ENCODE data around the gene GGTLC1.

GRCh38 chr20:23962272-23962671 lies 26.3 kb downstream of the GGTLC1 start:
- TF ChIP-seq CTCF (IDR thresholded peaks at IDR 0.05; ENCODE audit: low read depth, low read length, poor library complexity, severe bottlenecking) (no peak), EZH2phosphoT487 (IDR thresholded peaks at IDR 0.05; ENCODE audit: borderline replicate concordance, low read length) (no peak)

Measured in DOHH2 (cell line).